Hematopoietic multipotent progenitor cell treated with erythropoietin and hydrocortisone succinate and interleukin-3 and kit ligand, for 6 days (in vitro differentiated cells): Measurements from ENCODE around the gene TMEM270.
"Not testable (repeated sequence)": the region's sequence is repeated elsewhere in the genome, so short reads cannot be mapped to it uniquely, and the experiment has no call there.

Experiments used
- DNase-seq: peaks from one replicate; pipeline ENCODE4 v3.0.0-alpha.2; 2015

Gene TMEM270

DNA sequence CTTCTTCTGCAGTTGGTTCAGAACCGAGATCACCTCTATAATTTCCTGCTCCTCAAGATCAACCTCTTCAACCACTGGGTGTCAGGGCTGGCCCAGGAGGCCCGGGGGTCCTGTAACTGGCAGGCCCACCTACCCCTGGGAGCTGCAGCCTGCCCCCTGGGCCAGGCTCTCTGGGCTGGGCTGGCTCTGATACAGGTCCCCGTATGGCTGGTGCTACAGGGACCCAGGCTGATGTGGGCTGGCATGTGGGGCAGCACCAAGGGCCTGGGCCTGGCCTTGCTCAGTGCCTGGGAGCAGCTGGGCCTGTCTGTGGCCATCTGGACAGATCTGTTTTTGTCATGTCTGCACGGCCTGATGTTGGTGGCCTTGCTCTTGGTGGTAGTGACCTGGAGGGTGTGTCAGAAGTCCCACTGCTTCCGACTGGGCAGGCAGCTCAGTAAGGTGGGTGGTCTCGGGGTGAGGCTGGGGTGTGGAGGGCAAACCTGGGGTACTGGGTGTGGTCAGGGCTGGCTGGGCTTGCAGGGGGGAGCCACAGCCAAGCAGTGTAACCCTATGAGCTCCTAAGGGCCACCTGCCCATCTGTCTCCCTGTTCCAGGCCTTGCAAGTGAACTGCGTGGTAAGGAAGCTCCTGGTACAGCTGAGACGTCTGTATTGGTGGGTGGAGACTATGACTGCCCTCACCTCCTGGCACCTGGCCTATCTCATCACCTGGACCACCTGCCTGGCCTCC lies 4.2 kb downstream of the TMEM270 start:
- no peak for DNase-seq

DNA sequence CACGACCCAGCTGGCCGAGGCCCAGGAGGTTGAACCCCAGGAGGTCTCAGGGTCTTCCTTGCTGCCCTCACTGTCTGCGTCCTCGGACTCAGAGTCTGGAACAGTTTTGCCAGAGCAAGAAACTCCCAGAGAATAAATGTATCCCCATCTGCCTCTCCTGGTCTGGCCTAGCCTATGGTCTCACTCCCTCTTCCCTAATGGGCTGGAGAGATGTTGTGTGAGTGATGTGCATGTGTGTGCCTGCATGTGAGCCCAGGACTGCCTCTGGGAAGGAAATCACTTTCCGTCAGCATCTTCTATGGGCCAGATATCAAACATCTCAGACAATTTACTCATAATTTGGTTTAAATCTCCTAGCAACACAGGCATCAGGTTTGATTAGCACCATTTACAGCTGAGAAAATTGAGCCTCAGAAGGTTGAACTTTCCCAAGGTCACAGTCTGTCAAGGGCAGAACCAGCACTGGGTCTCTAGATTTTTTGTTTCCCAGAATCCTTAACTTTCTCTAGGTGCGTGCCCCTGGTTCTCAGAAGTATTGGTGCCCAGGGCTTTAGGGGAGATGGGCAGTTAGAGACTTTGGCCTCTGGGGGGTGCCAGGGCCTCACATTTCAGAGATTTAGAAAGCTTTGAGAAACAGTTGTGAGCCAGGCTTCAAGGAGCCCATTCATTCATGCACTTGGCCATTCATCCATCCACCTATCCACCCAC lies 4.9 kb downstream of the TMEM270 start:
- DNase-seq: peak; percentile 87

DNA sequence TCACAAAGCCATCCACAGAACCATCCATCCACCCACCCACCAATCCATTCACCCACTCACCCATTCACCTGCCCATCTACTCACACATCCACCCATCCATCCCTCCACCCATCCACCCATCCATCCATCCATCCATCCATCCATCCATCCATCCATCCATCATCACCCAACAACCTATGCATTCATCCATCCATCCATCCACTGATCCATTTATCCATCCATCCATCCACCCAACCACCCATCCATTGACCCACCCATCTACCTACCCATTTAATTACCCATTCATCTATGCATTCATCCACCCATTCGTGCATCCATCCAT lies 5.4 kb downstream of the TMEM270 start:
- DNase-seq: no peak

DNA sequence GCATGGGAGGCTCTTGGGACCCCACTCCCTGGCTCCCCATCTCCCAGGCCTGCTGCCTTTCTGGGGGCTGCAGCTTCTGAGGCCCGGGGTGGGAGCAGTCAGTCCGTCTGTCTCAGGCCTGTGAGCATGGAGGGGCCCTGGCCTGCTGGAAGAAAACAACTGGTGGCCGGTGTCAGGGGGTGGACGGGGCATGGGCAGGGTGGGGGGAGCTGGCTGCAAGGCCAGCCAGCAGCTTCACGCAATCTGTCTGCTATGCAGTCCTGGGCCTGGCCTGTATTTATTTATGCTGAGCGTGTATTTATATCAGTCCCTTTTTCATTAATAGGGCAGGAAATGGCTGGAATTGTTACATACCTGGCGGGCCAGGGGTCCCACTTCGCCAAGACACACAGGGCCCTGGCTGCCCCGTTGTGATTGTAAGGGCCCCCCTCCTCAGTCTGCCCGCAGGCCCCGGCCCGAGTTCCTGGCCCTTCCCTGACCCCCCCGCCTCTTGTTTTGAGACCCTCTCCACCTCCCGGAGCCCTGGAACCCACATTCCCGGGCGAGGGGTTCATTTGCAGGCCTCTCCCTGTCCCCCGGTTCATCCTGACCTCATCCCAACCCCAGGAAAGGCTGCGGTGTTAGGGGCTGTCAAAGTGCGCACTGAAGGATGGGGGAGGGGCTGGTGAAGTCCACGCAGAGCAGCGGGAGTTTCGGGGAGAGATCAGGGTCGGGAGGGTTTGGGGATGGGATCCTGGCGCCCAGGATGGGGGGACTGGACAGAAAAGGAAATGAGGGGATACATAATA lies 8.2 kb downstream of the TMEM270 start:
- DNase-seq: no peak

DNA sequence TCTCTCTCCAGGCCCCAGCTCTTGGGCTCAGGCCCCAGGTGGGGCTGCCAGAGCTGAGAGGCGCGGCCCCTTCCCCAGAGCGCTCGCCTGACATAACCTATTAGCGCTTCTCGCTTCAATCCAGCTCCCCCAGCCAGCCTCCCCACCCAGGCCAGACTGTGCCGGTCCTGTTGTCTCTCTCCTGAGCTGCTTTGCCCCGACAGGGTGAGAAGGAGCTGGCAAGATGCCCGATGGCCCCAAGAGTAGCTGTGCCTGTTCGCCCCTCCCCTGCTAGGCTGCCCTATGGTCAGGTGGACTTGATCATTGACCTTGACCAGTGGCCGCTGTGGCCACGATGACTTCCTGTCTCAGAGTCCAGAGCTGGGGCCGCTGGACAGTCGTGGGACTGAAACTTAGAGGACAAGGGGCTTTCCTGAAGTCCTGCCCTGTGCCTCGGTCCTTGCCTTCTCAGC lies 9.1 kb downstream of the TMEM270 start:
- no peak for DNase-seq

DNA sequence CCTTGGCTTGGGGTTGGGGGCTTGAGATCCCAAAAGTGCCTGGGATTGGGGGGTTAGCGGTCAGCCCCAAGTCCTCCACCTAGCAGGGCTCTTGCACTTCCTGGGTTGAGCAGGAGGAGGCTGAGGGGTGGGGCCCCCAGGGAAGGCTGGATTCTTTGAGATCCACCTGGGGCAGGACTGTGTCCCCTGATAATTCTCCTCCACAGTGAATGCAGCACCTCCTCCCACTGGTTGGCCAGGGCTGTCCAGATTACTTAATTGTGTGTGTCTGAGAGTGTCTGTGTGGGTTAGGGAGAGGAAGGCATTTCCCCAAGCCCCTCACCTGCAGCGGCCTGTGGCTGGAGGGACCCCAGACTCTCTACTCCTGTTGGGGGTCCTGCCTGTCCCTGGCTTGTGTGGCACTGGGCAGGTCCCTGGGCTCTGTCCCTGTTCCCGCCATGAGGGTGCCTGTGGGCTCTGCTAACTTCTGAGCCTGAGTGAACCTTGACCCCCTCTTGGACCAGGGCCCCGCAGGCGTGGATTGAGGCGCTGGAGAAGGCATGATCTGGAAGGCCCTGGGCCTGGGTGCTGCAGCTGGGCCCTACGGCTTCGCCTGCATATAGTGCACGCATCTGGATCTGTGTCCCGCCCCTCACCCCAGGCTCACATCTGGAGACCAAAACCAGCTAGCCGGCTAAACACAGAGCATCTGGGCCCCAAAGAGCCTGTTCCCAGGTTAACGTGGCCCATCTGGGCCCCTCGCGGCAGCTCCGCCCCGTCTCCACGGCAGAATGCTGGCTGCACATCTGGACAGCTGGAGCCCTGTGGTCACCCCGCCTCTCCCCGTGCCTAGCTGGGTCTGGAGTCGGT lies 10.4 kb downstream of the TMEM270 start:
- DNase-seq: no peak

DNA sequence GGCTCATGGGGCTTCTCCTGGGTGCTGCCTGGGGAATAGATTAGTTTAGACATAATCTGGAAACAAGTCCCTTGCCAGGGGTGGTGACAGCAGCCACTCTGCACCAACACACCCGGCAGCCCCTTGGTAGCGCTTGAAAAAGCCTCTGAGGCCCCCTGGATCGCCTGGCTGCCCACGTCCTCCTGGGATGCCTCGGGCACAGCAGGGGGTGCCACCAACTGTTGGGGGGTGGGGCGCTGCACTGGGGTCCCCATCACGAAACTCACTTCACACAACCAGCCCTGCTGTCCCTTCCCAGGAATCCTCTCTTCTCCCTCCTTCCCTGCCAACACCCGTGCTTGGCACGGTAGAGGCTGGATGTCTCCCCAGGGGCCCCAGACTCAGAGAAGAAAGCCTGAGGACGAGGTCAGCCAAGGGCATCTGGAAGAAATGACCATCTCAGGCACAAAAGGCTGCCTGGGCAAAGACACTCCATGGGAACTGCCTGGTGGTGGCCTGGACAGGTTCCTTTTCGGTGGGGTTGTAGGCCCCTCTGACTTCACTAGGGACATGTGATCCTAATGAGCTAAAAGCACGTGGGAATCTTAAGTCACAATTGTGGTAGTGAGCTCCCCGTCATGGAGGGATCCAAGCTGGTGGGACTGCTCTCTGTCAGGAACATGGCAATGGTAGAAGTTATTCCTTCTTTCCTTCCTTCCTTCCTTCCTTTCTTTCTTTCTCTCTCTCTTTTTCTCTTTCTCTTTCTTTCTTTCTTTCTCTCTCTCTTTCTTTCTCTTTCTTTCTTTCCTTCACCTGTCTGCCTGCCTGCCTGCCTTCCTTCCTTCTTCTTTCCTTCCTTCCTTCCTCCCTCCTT lies 11.3 kb downstream of the TMEM270 start:
- no peak for DNase-seq

DNA sequence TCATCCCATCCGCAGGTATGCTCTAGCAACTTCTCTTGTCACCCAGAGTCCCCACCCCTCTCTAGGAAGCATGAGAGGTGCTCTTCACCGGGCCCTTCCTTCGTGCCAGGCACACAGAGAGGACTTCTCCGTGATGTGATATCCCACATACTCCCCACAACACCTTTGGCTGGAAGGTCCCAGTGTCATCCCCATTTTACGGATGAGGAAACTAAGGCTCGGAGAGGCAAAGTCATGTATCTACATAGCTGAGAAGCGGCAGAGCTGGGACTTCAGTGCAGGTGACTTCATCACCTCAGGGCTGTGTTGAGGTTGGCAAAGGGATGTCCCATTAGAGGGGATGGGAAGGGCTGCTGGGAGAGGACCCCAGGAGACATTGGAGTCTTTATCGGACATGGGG lies 15.4 kb downstream of the TMEM270 start:
- no peak for DNase-seq

DNA sequence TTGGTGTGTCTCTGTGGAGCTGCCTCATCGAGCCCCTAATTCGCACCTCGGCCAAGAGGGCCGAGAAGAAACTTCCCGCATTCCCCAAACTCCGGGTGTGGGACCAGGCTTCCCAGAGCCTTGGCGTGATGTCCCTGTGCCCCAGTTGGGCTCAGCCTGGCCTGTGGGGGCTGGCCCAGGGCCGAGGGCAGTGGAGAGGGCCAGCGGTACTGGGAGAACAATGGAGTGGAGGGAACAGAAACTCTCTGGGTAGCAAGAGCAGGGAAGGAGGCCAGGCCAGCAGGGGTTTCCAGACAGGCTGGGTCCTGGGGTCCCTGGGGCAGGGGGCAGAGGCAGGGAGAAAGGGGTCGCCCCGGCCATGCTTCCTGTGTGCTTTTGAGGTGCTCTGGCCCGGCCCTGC lies 16.0 kb downstream of the TMEM270 start:
- DNase-seq: no peak

DNA sequence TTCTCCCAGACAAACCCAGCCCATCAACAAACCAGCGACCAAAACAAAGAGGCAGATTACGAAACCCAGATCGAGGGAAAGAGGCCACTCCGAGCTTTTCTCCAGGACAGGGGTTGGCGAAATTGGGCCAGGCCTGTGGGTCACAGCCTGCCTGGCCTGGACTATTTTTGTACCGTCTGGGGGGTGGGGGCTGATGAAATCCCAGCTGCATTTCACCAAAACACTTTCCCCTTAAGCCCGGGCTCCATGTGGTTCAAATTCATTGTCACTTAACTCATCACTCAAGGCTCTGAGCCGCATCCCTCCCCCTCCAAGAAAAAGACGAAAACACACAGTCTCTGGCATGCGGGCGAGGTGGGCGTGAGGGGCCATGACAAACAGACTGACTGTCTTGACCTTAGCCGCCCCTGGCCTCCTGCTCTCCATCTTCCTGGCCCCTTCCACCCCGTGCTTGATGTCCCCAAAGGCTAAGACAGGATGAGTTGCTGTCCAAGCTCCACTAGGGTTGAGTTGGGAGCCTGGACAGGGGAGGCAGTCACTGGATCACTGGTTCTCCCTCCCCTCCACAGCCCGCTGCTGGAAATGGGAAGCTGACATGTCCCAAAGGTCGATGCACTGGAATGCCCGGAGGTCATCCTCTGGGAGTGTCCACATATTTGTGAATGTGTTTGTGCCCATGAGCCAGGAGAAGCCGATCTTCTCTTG lies 19.2 kb downstream of the TMEM270 start:
- DNase-seq: no peak

DNA sequence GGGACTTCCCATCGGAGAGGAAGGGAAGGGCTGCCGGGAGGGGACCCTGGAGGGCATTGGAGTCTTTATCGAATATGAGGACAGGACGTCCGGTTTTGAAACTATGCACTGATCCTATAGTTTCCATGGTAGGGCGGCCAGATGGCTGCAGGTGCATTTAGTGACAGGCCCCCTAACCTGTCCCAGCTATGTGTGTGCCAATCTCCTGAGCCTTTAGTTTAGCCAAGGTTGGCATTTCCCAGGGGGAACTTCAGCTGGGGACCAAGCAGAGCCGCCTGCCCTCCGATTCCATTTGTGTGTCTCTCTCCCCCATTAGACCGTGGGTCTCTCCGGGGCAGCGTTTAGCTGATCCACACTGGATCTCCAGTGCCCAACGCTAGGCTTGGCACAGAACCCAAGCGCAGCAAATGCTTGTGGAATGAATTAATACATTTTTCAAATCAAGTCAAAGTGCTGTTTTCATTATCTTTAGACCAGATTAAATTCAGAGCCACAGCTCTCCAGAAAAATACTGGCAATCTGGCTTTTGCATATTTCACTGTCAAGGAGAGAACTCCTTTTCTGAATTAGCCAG lies 19.9 kb downstream of the TMEM270 start:
- no peak for DNase-seq

DNA sequence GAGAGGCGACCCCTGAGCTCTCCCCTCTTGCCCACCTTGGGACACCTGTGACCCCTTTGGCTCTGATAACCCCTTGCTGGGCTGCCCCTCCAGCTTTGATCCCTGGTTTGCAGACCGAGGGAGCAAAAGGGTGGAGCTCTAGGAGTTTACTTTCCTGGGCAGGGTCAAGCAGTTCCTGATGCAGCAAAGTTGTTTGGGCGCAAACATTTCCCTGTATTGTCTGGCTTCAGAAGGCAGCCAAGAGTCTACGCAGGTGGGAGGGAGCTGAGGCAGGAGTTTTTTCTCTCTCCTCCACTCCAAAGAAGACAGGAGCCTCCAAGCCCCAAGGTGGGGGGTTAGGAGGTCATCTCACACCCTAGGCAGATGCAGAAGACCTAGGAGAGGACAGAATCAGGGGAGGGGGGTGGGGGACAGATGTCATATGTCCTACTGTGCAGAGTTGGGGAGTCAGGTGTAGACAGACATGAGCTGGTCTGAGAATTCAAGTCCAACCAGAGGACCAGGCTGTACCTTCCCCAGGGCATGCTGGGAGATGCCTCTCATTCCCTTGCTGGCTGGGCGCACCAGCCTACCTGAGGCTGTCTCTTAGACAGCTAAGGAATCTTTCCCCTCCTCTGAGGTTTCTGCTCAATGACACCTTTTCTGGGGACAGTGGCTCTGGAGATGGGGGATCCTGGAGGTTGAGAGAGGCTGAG lies 20.5 kb downstream of the TMEM270 start:
- no peak for DNase-seq

DNA sequence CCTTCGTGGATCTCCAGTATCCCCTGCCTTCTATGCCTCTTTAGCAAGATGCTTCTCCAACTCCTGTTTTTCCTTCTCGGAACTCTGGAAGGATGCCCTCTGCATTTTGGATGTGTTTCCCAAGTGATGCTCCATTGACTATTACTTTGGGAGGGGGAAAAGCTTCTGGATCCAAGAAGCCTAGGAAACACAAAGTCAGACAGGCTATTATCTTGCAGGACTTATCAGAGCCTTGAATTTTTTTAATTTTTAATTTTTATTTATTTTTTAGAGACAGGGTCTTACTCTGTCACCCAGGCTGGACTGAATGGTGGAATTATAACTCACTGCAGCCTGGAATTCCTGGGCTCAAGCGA lies 21.1 kb downstream of the TMEM270 start:
- DNase-seq: no peak

DNA sequence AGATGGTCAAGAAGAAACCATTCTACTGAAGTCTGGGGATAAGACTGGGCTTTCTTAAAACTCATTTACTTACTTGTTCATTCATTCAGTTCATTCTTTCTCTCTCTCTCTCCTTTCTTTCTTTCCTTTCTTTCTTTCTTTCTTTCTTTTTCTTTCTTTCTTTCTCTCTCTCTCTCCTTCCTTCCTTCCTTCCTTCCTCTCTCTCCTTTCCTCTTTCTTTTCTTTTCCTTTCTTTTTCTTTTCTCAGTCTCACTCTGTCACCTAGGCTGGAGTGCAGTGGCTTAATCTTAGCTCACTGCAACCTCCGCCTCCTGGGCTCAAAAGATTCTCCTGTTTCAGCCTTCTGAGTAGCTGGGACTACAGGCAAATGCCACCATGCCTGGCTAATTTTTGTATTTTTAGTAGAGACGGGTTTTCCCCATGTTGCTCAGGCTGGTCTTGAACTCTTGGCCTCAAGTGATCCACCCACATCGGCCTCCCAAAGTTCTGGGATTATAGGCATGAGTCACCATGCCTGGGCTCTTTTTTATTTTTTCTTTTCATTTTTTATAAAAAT lies 24.0 kb downstream of the TMEM270 start:
- DNase-seq: not testable (repeated sequence)

DNA sequence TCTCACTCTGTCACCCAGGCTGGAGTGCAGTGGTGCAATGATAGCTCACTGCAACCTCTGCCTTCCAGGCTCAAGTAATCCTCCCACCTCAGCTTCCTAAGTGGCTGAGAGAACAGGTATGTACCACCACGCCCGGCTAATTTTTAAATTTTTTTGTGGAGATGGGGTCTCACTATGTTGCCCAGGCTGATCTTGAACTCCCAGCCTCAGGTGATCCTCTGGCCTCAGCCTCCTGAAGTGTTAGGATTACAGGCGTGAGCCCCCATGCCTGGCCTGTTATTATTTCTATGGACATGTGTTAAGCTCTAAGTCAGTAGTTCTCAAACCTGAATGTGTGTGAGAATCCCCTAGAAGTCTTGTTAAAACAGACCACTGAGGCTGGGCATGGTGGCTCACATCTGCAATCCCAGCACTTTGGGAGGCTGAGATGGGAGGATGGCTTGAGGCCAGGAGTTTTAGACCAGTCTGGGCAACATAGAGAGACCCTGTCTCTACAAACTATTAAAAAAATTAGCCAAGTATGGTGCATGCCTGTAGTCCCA lies 24.5 kb downstream of the TMEM270 start:
- no peak for DNase-seq

DNA sequence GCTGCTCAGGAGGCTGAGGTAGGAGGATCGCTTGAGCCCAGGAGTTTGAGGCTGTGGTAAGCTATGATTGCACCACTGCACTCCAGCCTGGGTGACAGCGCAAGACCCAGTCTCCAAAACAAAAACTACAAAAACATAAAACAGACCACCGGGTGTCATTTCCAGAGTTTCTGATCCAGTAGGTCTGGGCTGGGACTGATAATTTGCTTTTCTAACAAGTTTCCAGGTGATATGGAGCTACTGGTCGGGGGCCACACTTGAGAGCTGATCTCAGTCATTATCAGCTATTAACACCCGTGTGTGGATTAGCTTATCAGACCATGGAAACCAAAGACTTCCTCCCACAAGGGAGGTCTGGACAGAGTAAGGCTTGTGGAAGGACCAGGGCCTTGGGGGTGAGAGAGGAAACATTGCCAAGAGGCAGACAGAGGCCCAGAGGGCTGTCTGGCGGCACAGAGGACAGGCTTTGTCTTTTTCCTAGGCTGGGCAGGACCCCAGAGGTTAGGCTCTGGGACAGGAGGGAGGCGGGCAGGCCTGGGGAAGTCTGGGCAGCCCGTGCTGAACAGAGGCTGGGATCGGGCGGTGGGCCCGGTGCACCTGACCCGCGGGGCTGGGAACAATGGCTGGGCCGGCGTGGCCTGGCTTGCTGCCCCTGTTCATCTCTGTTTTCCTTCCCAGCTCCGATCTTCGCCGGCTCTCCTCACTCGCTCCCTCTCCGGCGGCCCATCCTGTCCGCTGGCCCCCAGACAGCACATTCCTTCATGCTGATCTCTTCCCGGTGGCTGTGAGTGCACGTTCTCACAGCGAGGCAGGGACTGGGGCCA lies 25.2 kb downstream of the TMEM270 start:
- peak; percentile 98 for DNase-seq

DNA sequence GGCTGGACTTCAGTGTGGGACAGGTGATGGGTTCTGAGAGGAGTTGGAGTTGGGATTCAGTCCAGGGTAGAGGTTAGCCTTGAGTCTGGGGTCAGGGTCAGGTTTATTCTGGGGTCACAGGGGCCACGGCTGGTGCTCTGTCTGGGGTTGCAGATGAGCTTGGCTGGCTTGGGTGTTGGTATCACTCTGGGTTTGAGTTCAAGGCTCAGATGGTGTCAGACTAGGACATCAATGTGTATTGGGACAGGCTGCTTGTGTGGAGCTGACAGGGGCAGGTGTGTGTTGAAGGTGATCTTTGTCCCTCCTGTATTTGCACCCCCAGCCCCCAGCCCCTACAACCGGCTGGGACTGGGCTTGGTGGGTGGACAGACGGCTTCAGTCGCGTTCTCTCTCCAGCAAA lies 26.8 kb downstream of the TMEM270 start:
- no peak for DNase-seq

DNA sequence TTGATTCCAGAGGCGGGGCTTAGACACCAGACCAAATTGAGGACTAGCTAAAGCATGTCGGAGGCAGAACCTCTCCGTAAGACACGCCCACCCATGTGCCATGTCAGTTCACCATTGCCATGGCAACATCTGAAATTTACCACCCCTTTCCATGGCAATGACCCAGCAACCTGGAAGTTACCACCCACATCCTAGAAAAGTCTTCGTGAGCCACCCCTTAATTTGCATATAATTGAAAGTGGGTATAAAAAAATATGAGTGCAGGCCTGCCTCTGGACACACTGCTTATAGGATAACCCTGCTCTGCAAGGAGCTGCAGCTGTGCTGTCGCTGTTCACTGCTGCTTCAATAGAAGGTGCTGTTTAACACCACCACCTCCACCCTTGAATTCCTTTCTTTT lies 28.0 kb downstream of the TMEM270 start:
- DNase-seq: peak; percentile 83
